Measurements from ENCODE around the gene TTLL9. TPM values are rescaled to one million over a fixed set of nuclear protein-coding genes. Genes with fewer than 3 reads are reported as not detected.

The TTLL9 gene
- polyA plus RNA-seq, 3 donors, result 0.21 TPM; not detected in 2

DNA sequence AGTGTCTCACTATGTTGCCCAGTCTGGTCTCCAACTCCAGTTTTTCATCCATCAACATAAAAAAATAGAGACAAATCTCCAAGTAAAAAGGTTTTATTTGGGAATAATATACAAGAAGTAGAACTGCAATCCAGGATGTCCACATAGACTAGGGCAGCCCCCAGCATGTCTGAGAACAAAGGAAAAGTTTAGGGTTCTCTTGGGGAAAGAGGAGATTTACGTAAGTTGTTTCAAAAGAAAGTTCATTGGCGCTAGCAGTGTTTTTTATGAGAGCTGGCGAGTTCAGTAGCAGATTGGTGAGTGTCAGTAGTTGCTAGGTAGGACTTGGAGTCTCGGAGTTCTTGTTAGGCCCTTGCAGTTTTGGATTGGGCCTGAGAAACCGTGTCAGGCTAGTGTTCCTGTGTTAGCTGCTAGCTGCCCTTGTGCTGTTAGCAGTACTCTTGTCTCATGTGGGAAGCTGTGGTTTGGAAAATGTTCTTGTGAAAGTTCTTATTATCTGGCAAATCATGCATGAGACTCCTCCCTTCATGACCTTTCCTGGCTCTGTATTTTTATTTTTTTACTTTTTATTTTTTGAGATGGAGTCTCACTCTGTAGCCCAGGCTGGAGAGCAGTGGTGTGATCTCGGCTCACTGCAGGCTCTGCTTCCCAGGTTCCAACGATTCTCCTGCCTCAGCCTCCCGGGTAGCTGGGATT, 24.7 kb downstream of the TTLL9 start:
- DNase-seq, result peak; percentile 78 to 86 (median 85)
- peaks cover 9% of the 10 kb centered on the region for H3K4me1 Mint-ChIP-seq
- H3K36me3 Mint-ChIP-seq, result no peaks in the 10 kb centered on the region
- TF ChIP-seq, protein P1, sequence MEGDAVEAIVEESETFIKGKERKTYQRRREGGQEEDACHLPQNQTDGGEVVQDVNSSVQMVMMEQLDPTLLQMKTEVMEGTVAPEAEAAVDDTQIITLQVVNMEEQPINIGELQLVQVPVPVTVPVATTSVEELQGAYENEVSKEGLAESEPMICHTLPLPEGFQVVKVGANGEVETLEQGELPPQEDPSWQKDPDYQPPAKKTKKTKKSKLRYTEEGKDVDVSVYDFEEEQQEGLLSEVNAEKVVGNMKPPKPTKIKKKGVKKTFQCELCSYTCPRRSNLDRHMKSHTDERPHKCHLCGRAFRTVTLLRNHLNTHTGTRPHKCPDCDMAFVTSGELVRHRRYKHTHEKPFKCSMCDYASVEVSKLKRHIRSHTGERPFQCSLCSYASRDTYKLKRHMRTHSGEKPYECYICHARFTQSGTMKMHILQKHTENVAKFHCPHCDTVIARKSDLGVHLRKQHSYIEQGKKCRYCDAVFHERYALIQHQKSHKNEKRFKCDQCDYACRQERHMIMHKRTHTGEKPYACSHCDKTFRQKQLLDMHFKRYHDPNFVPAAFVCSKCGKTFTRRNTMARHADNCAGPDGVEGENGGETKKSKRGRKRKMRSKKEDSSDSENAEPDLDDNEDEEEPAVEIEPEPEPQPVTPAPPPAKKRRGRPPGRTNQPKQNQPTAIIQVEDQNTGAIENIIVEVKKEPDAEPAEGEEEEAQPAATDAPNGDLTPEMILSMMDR (IDR thresholded peaks at IDR 0.05), result no peak
- H3K27me3 ChIP-seq (ENCODE audit: control insufficient read depth in 2 of 2, insufficient read depth in 2 of 2, low read length in 2 of 2), result no peaks in the 10 kb centered on the region
- H3K79me2 ChIP-seq (ENCODE audit: insufficient read depth, low read length), result no peaks in the 10 kb centered on the region
- peak overlapping the region; percentile 4 for H3K4me2 ChIP-seq (replicated peaks; ENCODE audit: extremely low read depth, low read length, poor library complexity, severe bottlenecking)
- peak overlapping the region; percentile 47 for H2AFZ ChIP-seq (ENCODE audit: insufficient read depth, low read depth, low read length, poor library complexity, severe bottlenecking)
- H3K4me1 ChIP-seq (ENCODE audit: control insufficient read depth in 1 of 2, insufficient read depth in 2 of 2, low read length in 2 of 2), result peaks cover 10 to 12% of the 10 kb centered on the region in 2 donors
- no peaks in the 10 kb centered on the region for H4K20me1 ChIP-seq (ENCODE audit: insufficient read depth, low read length)
- WGBS (ENCODE audit: insufficient coverage), result 0% methylated on average over 4 of the region's 8 CpGs
- peak overlapping the region in 1 of 3 experiments; percentile 2 for H3K4me3 ChIP-seq (replicated peaks in 1 of 3; ENCODE audit: low read depth in 2 of 3, low read length in 3 of 3)
- H3K4me3 Mint-ChIP-seq, result peak overlapping the region in 1 of 2 donors; percentile 24
- no peak overlapping the region for H3K9ac ChIP-seq (ENCODE audit: insufficient read depth, low read length, poor library complexity, severe bottlenecking)
- H3K9me3 Mint-ChIP-seq, result peaks cover 0 to 2% (median 0%) of the 10 kb centered on the region in 7 donors
- peak overlapping the region; percentile 65 to 76 for H3K27ac ChIP-seq (ENCODE audit: low read depth in 1 of 2, low read length in 2 of 2)
- H3K9me3 ChIP-seq (replicated peaks in 1 of 2; ENCODE audit: control insufficient read depth in 1 of 2, insufficient read depth in 1 of 2, low read length in 2 of 2), result no peaks in the 10 kb centered on the region
- H3K27ac Mint-ChIP-seq, result peak overlapping the region; percentile 75 to 84 (median 78)
- no peaks in the 10 kb centered on the region for H3K36me3 ChIP-seq (replicated peaks in 1 of 2; ENCODE audit: control insufficient read depth in 1 of 2, insufficient read depth in 2 of 2, low read length in 2 of 2)
- peaks cover 0 to 1% (median under 1%) of the 10 kb centered on the region in 3 donors for H3K27me3 Mint-ChIP-seq (ENCODE audit: low read depth in 3 of 3)
- intact Hi-C loops (cut with micrococcal nuclease), result no loop called here

DNA sequence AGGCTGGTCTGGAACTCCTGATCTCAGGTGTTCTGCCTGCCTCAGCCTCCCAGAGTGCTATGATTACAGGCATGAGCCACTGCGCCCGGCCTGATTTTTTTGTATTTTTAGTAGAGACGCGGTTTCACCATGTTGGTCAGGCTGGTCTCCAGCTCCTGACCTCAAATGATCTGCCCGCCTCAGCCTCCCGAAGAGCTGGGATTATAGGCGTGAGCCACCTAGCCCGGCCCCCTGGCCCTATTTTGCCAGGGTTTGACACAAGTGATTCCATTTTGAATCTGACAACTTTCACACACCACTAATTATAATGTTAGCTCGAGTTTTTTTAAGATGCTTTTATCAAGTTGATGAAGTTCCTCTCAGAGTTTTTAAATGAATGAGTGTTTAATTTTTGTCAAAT, 25.6 kb downstream of the TTLL9 start:
- intact Hi-C loops (cut with micrococcal nuclease), result no loop called here
- H3K27ac ChIP-seq (ENCODE audit: low read depth in 1 of 2, low read length in 2 of 2), result peak overlapping the region in 1 of 2 donors; percentile 76

More for the DNA sequence above, 25.6 kb downstream of the TTLL9 start:
- Mint-ChIP-seq H3K27ac (peak overlapping the region in 2 of 7 donors; percentile 19 to 30), H3K4me3 (no peak overlapping the region), H3K27me3 (ENCODE audit: low read depth in 3 of 3) (peaks cover 0 to 1% (median 1%) of the 10 kb centered on the region in 3 donors), H3K36me3 (no peaks in the 10 kb centered on the region), H3K4me1 (peaks cover 9% of the 10 kb centered on the region), H3K9me3 (peaks cover 0 to 2% (median 0%) of the 10 kb centered on the region in 7 donors)
- no peak overlapping the region for H3K4me2 ChIP-seq (replicated peaks; ENCODE audit: extremely low read depth, low read length, poor library complexity, severe bottlenecking)
- peaks cover 10 to 12% of the 10 kb centered on the region in 2 donors for H3K4me1 ChIP-seq (ENCODE audit: control insufficient read depth in 1 of 2, insufficient read depth in 2 of 2, low read length in 2 of 2)
- H3K9me3 ChIP-seq (replicated peaks in 1 of 2; ENCODE audit: control insufficient read depth in 1 of 2, insufficient read depth in 1 of 2, low read length in 2 of 2), result no peaks in the 10 kb centered on the region
- H3K27me3 ChIP-seq (ENCODE audit: control insufficient read depth in 2 of 2, insufficient read depth in 2 of 2, low read length in 2 of 2), result no peaks in the 10 kb centered on the region
- DNase-seq, result no peak
- no peaks in the 10 kb centered on the region for H3K79me2 ChIP-seq (ENCODE audit: insufficient read depth, low read length)
- TF ChIP-seq, protein P1 (IDR thresholded peaks at IDR 0.05), result no peak
- no peak overlapping the region for H2AFZ ChIP-seq (ENCODE audit: insufficient read depth, low read depth, low read length, poor library complexity, severe bottlenecking)
- H4K20me1 ChIP-seq (ENCODE audit: insufficient read depth, low read length), result no peaks in the 10 kb centered on the region
- no peak overlapping the region for H3K9ac ChIP-seq (ENCODE audit: insufficient read depth, low read length, poor library complexity, severe bottlenecking)
- H3K4me3 ChIP-seq (replicated peaks in 1 of 3; ENCODE audit: low read depth in 2 of 3, low read length in 3 of 3), result no peak overlapping the region
- 93% methylated on average over 5 of the region's 9 CpGs for WGBS (ENCODE audit: insufficient coverage)
- no peaks in the 10 kb centered on the region for H3K36me3 ChIP-seq (replicated peaks in 1 of 2; ENCODE audit: control insufficient read depth in 1 of 2, insufficient read depth in 2 of 2, low read length in 2 of 2)

All from CD14-positive monocyte (primary cell).